B cell (primary cell): Measurements from ENCODE around the gene ARHGEF39. TPM values are rescaled to one million over a fixed set of nuclear protein-coding genes. Genes with fewer than 3 reads are reported as not detected.
A peak's percentile ranks its signal among the peaks of the same experiment; 100 is the strongest.

ENCODE experiments used
- ATAC-seq: fragments of 200-7000 bp; cut with Tn5 transposase; one replicate; pipeline ENCODE4 v1.10.0; 2021; ENCODE audit warnings: low read depth, mild to moderate bottlenecking, moderate number of reproducible peaks, moderate library complexity
- CTCF ChIA-PET: fragments of 350-600 bp; sonication (Branson Sonifier 250); formaldehyde crosslinking; loops from one replicate; lab custom pipeline; 2021; ENCODE audit warnings: antibody characterized with exemption, inconsistent platforms; lab: Charles Lee
- POLR2A ChIA-PET: fragments of 350-600 bp; sonication (Branson Sonifier 250); formaldehyde crosslinking; loops from one replicate; lab custom pipeline; 2021; ENCODE audit warnings: antibody characterized with exemption; lab: Charles Lee
- DNase-seq: peaks from one replicate; pipeline ENCODE4 v3.0.0; 2013
- H2AFZ ChIP-seq: 2 replicates; pipeline ENCODE4 v1.6.1; 2012; ENCODE audit warnings: mild to moderate bottlenecking, low read depth, low read length; ENCODE audit not compliant: insufficient read depth, poor library complexity, severe bottlenecking
- H3K27ac ChIP-seq, 2 donors: 1 replicate in 1 of 2; 2 replicates in 1 of 2; pipeline ENCODE4 v1.5.1; 2012 to 2013; ENCODE audit warnings: low read length in 2 of 2, mild to moderate bottlenecking in 2 of 2, moderate library complexity in 1 of 2
- H3K27me3 ChIP-seq, 4 experiments: fragments of 200-600 bp in 1 of 4; sonication (generic) in 1 of 4; replicated peaks in 1 of 4; 1 replicate in 2 of 4; 2 replicates in 2 of 4; pipeline versions ENCODE4 v1.6.1 to v1.7.0; 2013 to 2016; ENCODE audit warnings: low read length in 3 of 4, mild to moderate bottlenecking in 2 of 4, mixed read lengths in 1 of 4, moderate library complexity in 1 of 4; ENCODE audit not compliant: insufficient read depth in 4 of 4, control insufficient read depth in 3 of 4; ENCODE audit errors: control extremely low read depth in 1 of 4
- H3K36me3 ChIP-seq, 2 experiments: replicated peaks in 1 of 2; 1 replicate in 1 of 2; 2 replicates in 1 of 2; pipeline versions ENCODE4 v1.6.1 to v1.7.1; 2013; ENCODE audit warnings: low read length in 1 of 2; ENCODE audit not compliant: insufficient read depth in 2 of 2, control insufficient read depth in 1 of 2; ENCODE audit errors: control extremely low read depth in 1 of 2, extremely low read depth in 1 of 2
- H3K4me1 ChIP-seq, 2 donors: fragments of 200-600 bp in 1 of 2; sonication (generic) in 1 of 2; 1 replicate in 1 of 2; 2 replicates in 1 of 2; pipeline versions ENCODE4 v1.5.1 to v1.6.1; 2013 to 2017; ENCODE audit warnings: low read length in 2 of 2; ENCODE audit not compliant: control insufficient read depth in 2 of 2, insufficient read depth in 2 of 2
- H3K4me2 ChIP-seq: replicated peaks from 2 replicates; pipeline ENCODE3; 2012; ENCODE audit warnings: mild to moderate bottlenecking, low read depth, low read length; ENCODE audit not compliant: poor library complexity, severe bottlenecking
- H3K4me3 ChIP-seq, 5 experiments: fragments of 200-600 bp in 1 of 5; sonication (generic) in 1 of 5; 1 replicate in 3 of 5; 2 replicates in 2 of 5; pipeline versions ENCODE4 v1.5.1 to v1.7.0; 2011 to 2016; ENCODE audit warnings: low read length in 4 of 5, mild to moderate bottlenecking in 4 of 5, low read depth in 2 of 5, control low read depth in 1 of 5, moderate library complexity in 1 of 5; ENCODE audit not compliant: insufficient read depth in 1 of 5; ENCODE audit errors: control extremely low read depth in 1 of 5, extremely low read depth in 1 of 5
- H3K79me2 ChIP-seq: fragments of 200-600 bp; sonication (generic); one replicate; pipeline ENCODE4 v1.6.0; 2016; ENCODE audit warnings: low read length; ENCODE audit not compliant: control insufficient read depth, insufficient read depth
- H3K9ac ChIP-seq: fragments of 200-600 bp; sonication (generic); 2 replicates; pipeline ENCODE4 v1.6.1; 2017; ENCODE audit warnings: mild to moderate bottlenecking, low read length, moderate library complexity
- H3K9me3 ChIP-seq, 3 donors: one replicate each; pipeline versions ENCODE4 v1.6.1 to v1.7.1; 2013; ENCODE audit warnings: low read length in 2 of 3; ENCODE audit not compliant: control insufficient read depth in 2 of 3, insufficient read depth in 1 of 3; ENCODE audit errors: control extremely low read depth in 1 of 3
- H4K20me1 ChIP-seq: 2 replicates; pipeline ENCODE4 v1.6.0; 2012; ENCODE audit warnings: mild to moderate bottlenecking, low read length; ENCODE audit not compliant: insufficient read depth, control insufficient read depth, poor library complexity, severe bottlenecking
- H3K27ac Mint-ChIP-seq: one replicate; pipeline ENCODE4 v1.8.0; 2021; ENCODE audit warnings: mixed read lengths
- H3K27me3 Mint-ChIP-seq: one replicate; pipeline ENCODE4 v1.8.0; 2021; ENCODE audit warnings: mixed read lengths
- H3K4me1 Mint-ChIP-seq: one replicate; pipeline ENCODE4 v1.8.0; 2021; ENCODE audit warnings: mixed read lengths
- H3K4me3 Mint-ChIP-seq: one replicate; pipeline ENCODE4 v1.8.0; 2021; ENCODE audit warnings: mixed read lengths
- H3K9me3 Mint-ChIP-seq: one replicate; pipeline ENCODE4 v1.8.0; 2022; ENCODE audit warnings: mixed read lengths; ENCODE audit not compliant: insufficient read depth
- EZH2 ChIP-seq: IDR thresholded peaks from 2 replicates; pipeline ENCODE4 v1.6.1; 2012; ENCODE audit warnings: borderline replicate concordance, low read depth, mild to moderate bottlenecking, moderate library complexity, low read length; ENCODE audit not compliant: insufficient read depth, poor library complexity, severe bottlenecking
- WGBS: methylation state at CpG from one replicate; pipeline ENCODE4 v1.1.5; 2013; ENCODE audit warnings: missing lambda C conversion rate; ENCODE audit not compliant: insufficient coverage; 5-methylcytosine and 5-hydroxymethylcytosine counted together
- intact Hi-C: fragments of 100-400 bp; cut with micrococcal nuclease; formaldehyde crosslinking; loops from one replicate; pipeline ENCODE4 v1.10.0; 2022
- polyA plus RNA-seq: library from polyadenylated mRNA; depleted of rRNA; stranded (reverse); fragments of >200 nt; gene quantifications from 2 replicates; pipeline ENCODE4 v1.2.3, GENCODE V29; 2012
- total RNA-seq, 2 donors: library from RNA; stranded (reverse); fragments of 120-200 nt in 1 of 2; gene quantifications; 1 replicate in 1 of 2; 2 replicates in 1 of 2; pipeline versions ENCODE4 v1.2.3 to v1.2.4, GENCODE V29; 2013 to 2022
- TF ChIP-seq, protein P1 (sequence below): fragments of 200-600 bp; IDR thresholded peaks from one replicate; pipeline ENCODE4 v1.8.0; 2022; ENCODE audit warnings: antibody characterized with exemption, mild to moderate bottlenecking

ARHGEF39 gene
- total and polyA plus RNA-seq, 2 donors (not counting 1 experiment from before 2014, with no cell fraction given) = 0.40 to 0.62 TPM

DNA sequence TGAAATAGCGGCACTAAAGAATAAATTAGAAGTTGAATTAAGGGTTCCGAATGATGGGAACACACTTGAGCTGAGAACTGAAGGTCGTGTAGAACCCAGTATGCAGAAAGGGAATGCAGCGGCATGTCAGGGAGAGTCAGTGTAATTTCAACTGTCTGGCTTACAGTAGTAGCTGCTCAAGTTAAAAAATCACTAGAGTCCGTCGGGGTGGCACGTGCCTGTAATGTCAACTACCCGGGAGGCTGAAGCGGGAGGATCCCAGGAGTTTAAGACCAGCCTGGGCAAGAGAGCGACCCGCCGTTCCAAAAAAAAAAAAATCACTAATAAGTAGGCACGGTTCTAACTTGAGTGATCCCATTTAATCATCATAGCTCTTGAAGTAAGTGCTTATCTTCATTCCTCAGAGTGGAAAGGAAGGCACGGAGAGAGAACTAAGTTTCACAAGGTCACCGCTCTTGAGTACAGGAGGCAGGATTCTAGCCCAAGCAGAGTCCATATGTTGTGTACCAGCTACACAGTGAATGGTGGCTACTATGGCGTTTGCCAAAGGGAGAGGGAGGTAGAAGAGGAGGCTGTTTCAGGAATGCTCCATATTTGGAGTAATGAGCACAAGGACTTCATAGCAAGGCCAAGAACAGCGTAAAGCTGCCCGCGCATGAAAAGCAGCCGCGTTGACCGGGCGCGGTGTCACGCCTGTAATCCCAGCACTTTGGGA is 8.0 kb downstream of the ARHGEF39 start:
- H3K4me1 ChIP-seq = peaks cover 32 to 58% of the 10 kb centered on the region in 2 donors
- H2AFZ ChIP-seq = peak overlapping the region; percentile 86
- no peak for ATAC-seq
- H3K9me3 Mint-ChIP-seq = no peaks in the 10 kb centered on the region
- peak overlapping the region; percentile 91 for H3K4me2 ChIP-seq
- H3K27ac ChIP-seq = peak overlapping the region; percentile 99 to 100
- H3K4me1 Mint-ChIP-seq = peaks cover 64% of the 10 kb centered on the region
- ChIA-PET CTCF (interaction anchor here (0.7 to 15.0 kb wide), 18 partner anchors 9 to 225 kb away, joined by 3 to 268 read pairs (median 7); partner anchors contain the start of genes CD72, CREB3, SIT1 and TESK1), POLR2A (interaction anchor here (0.7 to 4.6 kb wide), 14 partner anchors 9 to 577 kb away, joined by 3 to 62 read pairs (median 7); partner anchors contain the start of genes CD72, CREB3, FANCG and GBA2)
- peak overlapping the region; percentile 94 for H3K4me3 Mint-ChIP-seq
- intact Hi-C loops = loop anchor here (5.0 kb wide), 3 partner anchors 170 to 540 kb away; partner anchors contain the start of genes ATOSB, FAM221B and TMEM8B
- H3K27me3 Mint-ChIP-seq = no peaks in the 10 kb centered on the region
- peaks cover 0 to 14% of the 10 kb centered on the region in 2 experiments for H3K36me3 ChIP-seq
- peak overlapping the region; percentile 97 for H3K27ac Mint-ChIP-seq
- H3K79me2 ChIP-seq = peaks cover 26% of the 10 kb centered on the region
- no peak for TF ChIP-seq EZH2
- TF ChIP-seq, protein P1, sequence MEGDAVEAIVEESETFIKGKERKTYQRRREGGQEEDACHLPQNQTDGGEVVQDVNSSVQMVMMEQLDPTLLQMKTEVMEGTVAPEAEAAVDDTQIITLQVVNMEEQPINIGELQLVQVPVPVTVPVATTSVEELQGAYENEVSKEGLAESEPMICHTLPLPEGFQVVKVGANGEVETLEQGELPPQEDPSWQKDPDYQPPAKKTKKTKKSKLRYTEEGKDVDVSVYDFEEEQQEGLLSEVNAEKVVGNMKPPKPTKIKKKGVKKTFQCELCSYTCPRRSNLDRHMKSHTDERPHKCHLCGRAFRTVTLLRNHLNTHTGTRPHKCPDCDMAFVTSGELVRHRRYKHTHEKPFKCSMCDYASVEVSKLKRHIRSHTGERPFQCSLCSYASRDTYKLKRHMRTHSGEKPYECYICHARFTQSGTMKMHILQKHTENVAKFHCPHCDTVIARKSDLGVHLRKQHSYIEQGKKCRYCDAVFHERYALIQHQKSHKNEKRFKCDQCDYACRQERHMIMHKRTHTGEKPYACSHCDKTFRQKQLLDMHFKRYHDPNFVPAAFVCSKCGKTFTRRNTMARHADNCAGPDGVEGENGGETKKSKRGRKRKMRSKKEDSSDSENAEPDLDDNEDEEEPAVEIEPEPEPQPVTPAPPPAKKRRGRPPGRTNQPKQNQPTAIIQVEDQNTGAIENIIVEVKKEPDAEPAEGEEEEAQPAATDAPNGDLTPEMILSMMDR = no peak
- WGBS = 38% methylated on average over 21 of the region's 25 CpGs
- H3K4me3 ChIP-seq = peak overlapping the region; percentile 50 to 93 (median 87)
- DNase-seq = no peak
- no peaks in the 10 kb centered on the region for H3K27me3 ChIP-seq
- H3K9me3 ChIP-seq = peaks cover 0 to 3% (median 0%) of the 10 kb centered on the region in 3 donors
- no peaks in the 10 kb centered on the region for H4K20me1 ChIP-seq
- peak overlapping the region; percentile 84 for H3K9ac ChIP-seq
